HG02571 (cell line): ENCODE measurements around the gene YARS2.

Experiments
- ATAC-seq: cut with Tn5 transposase; IDR thresholded peaks from one replicate; pipeline ENCODE4 v1.9.1; 2021; ENCODE audit warnings: mild to moderate bottlenecking, moderate library complexity; ENCODE audit not compliant: unreplicated experiment

The YARS2 gene

DNA sequence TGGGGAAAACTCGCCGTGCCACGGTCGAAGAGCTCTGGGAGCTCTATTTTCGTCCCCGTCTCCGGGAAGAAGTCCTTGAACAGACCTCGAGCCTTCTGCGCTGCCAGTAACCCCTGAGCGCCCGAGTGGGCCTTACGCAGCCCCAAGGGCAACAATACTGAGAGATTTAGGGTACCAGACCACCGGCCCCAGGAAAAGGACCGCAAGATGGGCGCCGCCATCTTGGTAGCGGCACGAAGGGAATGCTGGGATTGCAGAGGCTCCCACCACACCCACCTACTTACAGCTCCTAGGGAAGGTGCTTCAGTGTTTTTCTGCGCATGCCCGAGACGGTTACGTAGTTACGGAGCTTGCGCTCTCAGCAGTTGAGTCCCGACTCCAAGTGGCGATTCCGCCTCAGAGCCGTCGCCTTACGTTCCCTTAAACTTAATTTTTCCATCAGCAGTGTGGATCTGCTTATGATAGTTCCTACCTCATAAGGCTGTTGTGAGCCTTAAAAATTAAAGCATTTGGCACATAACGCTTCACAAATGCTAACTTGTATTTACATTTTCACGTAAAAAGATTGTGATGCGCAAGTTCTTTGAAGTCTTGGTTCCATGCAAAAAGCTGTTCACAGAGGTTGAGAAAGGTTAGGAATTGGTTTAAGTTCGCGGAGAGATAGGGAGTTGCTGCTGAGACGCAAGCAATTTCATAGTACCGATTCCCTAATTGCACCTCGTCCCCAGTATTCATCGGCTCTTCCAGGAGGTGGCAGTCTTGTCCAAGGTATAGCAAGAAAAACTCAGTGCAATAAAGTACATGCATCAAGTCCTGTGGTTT is at the start of gene YARS2:
Gene YARS2 (minus strand): TSS at position 244 of the 822 bp plus-strand sequence. CDS start 23 bp downstream, at position 221.
- ATAC-seq = peak; percentile 92

- ATAC-seq = no peak
Measured at GRCh38 chr12:32804301-32804700, 48.6 kb upstream of the YARS2 start.

DNA sequence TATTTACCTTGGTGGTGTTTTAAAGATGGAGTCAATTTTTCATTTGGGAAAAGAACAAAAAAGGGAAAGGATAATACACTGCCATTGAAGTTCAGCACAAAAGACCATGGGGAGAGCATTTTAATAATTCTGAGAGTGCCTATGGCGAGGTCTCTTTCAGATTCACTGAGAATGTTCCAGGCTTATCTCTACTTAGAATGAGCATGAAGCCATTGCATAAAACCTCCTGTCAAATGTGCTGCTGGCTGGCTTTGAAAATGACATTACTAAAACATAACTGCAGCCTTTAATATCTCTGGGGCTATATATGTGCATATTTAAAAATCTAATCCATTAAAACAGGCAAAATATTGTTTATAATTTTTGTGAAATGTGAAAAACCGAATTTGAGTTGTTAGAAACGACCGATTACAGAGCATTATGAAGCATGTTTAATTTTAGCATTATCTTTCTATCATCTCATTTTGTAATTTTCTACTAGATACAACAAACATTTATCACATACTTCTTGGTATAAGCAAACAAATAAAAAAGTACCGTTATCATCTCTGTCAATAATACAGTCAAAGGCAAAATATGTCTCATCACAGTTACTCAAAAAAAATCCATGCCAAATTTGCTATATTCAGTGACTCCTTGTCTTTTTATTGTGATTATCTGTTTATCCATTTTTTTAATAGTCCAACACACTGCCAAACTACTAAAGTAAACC is 45.7 kb upstream of the YARS2 start:
- ATAC-seq = no peak

GRCh38 chr12:32794281-32794680 is 38.6 kb upstream of the YARS2 start:
- ATAC-seq = no peak

- no peak for ATAC-seq
Measured at GRCh38 chr12:32789916-32790315, 34.2 kb upstream of the YARS2 start.

GRCh38 chr12:32789446-32789845 is 33.7 kb upstream of the YARS2 start:
- no peak for ATAC-seq

DNA sequence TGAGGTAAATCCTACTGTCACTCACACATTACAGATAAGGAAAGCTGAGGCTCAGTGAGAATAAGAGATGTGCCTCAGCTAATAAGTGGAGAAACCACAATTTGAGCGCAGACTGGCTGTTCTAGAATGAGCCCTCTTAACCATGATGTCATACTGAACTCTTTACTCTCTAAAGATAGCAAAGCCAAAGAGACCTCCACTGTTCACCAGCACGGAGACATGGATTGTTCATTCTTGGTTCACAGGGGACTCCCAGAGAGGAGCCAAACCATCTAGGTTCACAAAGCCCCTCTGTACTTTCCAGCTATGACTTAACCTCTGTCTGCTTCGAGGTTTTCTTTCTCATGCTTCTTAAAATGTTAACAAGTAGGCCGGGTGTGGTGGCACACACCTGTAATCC is 32.7 kb upstream of the YARS2 start:
- no peak for ATAC-seq

DNA sequence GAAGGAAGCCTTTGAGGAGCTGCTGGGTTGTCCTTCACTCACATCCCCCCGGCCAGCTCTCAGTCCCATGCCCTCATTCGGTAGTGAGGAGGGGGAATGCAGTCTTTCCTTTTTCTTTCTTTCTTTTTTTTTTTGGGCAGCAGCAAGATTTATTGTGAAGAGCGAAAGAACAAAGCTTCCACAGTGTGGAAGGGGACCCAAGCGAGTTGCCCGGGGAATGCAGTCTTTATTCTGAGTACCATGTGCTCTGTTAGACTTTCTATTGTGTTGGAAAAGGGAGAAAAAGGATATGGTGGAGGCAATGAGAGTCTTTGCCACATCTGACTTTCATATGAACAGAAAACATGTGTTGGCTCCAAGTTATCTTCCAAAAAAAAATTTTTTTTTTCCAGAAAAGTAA is 29.9 kb upstream of the YARS2 start:
- no peak for ATAC-seq

DNA sequence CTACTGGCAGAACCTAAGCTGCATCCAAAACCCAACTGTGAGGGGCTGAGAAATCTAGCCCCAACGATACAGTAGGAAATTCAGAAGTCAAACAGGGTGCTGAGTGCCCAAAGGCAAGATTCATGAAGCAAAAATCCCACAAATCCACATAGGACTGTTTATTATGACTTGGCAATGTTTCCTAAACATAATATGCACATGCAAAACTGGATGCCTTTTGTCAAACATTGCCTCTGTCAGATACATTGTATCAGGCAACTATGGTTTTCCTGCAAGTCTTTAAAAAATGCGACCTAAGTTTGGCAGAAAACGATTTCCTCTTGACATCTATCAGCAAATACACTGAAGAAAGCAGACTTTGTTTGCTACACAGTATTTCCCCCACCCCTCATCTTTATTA is 27.3 kb upstream of the YARS2 start:
- no peak for ATAC-seq

DNA sequence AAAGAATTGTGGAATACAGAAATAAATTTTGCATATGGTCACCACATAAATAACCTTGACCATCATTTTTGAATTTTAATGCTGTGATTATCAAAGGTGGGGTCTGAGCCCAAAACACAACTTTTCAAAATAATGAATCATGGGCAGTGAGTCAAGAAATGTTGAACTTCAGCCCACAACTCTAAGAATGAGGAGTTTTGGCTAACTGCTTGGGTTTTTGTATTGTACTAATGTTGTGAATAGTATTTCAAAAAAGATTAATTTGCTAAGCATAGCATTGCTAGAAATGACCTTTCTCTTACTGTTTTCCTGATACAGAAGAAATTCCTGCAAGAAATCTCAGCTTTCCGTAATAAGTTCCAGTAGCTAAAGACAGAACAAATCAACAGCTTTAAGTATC is 24.4 kb upstream of the YARS2 start:
- no peak for ATAC-seq

- no peak for ATAC-seq
Measured at GRCh38 chr12:32777691-32778175, 22.0 kb upstream of the YARS2 start.

GRCh38 chr12:32777159-32777558 is 21.5 kb upstream of the YARS2 start:
- ATAC-seq = no peak

DNA sequence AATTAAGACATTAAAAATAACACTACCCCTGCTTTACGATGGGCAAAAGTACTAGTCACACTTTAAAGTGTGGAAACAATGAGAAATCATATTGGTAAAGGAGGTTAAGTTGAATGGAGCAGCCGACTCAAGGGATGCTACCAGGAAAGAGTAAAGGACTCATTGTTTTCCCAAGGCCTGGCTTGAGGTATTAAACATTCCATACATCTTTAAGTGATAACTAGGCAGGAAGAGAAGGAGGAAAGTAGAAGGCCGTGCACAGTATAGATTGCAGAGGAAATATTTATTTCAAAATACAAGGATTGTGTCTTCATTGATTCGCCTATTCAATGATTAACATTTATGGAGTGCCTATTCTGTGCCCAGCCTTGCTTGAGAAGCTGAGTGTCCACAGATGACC is 20.6 kb upstream of the YARS2 start:
- ATAC-seq = no peak

- ATAC-seq = no peak
Measured at GRCh38 chr12:32773691-32774090, 18.0 kb upstream of the YARS2 start.

DNA sequence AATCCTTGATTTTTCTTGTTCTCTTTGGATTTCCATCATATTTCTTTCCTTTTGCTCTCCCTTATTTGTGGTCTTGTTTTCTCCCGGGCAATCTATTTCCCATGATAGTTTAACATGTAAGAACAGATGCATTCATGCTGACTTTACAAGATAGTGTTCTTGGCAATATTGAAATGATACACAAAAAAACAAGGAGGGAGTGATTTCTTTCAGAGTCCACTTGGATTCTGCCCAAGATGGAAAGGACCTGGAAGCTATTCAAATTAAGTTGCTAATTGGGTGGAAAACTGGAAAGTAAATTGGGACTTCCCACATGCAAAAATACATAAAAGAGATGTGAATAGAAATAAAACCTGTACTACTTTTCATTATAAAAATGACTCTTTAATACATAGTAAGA is 14.4 kb upstream of the YARS2 start:
- no peak for ATAC-seq

DNA sequence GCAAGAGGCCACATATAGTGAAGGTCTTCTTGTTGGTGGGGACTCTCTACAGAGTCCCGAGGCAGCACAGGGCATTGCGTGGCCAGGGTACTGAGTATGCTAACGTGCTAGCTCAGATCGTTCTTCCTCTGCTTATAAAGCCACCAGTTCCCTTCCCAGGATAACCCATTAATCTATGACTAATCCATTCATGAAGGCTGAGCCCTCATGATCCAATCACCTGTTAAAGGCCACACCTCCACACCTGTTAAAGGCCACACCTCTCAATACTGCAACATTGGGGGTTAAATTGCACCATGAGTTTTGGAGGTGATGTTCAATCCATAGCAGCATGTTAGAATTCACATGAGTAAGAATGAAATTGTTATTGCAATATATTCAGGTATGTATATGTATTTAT is 12.8 kb upstream of the YARS2 start:
- ATAC-seq = no peak

GRCh38 chr12:32765906-32766305 is 10.2 kb upstream of the YARS2 start:
- ATAC-seq = no peak

GRCh38 chr12:32761716-32762115 is 6.0 kb upstream of the YARS2 start:
- no peak for ATAC-seq

GRCh38 chr12:32757157-32757556 is 1.5 kb upstream of the YARS2 start:
- ATAC-seq = no peak

- no peak for ATAC-seq
Measured at GRCh38 chr12:32756476-32757066, 874 bp upstream of the YARS2 start.

- ATAC-seq = peak; percentile 71
Measured at GRCh38 chr12:32755051-32755653, 545 bp downstream of the YARS2 start.
